ENCODE results near the gene PJA1. TPM values are rescaled to one million over a fixed set of nuclear protein-coding genes. Genes with fewer than 3 reads are reported as not detected.
A peak's percentile ranks its signal among the peaks of the same experiment; 100 is the strongest.

The PJA1 gene
- total RNA-seq, 1 donor from 2014 or later: 21.4 TPM

- no peak for DNase-seq (ENCODE audit: low read depth)
Measured at GRCh38 chrX:69172937-69173336, 7.7 kb upstream of the PJA1 start.

- no peak for DNase-seq (ENCODE audit: low read depth)
Measured at GRCh38 chrX:69170319-69170718, 5.1 kb upstream of the PJA1 start.

- DNase-seq (ENCODE audit: low read depth): no peak
Measured at GRCh38 chrX:69163936-69164741, 1.1 kb downstream of the PJA1 start.

GRCh38 chrX:69162361-69162865 lies 2.8 kb downstream of the PJA1 start:
- DNase-seq (ENCODE audit: low read depth): no peak

GRCh38 chrX:69161786-69162349 lies 3.4 kb downstream of the PJA1 start:
- DNase-seq (ENCODE audit: low read depth): no peak

- DNase-seq (ENCODE audit: low read depth): no peak
Measured at GRCh38 chrX:69161371-69161770, 3.9 kb downstream of the PJA1 start.

- peak; percentile 85 for DNase-seq (ENCODE audit: low read depth)
Measured at GRCh38 chrX:69158166-69158980, 6.9 kb downstream of the PJA1 start.

- DNase-seq (ENCODE audit: low read depth): no peak
Measured at GRCh38 chrX:69156638-69157037, 8.6 kb downstream of the PJA1 start.

- no peak for DNase-seq (ENCODE audit: low read depth)
Measured at GRCh38 chrX:69155786-69156520, 9.3 kb downstream of the PJA1 start.

GRCh38 chrX:69154051-69154450 lies 11.2 kb downstream of the PJA1 start:
- DNase-seq (ENCODE audit: low read depth): no peak

- DNase-seq (ENCODE audit: low read depth): no peak
Measured at GRCh38 chrX:69153060-69153730, 12.1 kb downstream of the PJA1 start.

GRCh38 chrX:69152417-69152841 lies 12.8 kb downstream of the PJA1 start:
- DNase-seq (ENCODE audit: low read depth): peak; percentile 3

GRCh38 chrX:69151866-69152284 lies 13.4 kb downstream of the PJA1 start:
- no peak for DNase-seq (ENCODE audit: low read depth)

GRCh38 chrX:69150281-69150960 lies 14.8 kb downstream of the PJA1 start:
- no peak for DNase-seq (ENCODE audit: low read depth)

GRCh38 chrX:69149466-69150280 lies 15.6 kb downstream of the PJA1 start:
- DNase-seq (ENCODE audit: low read depth): no peak

GRCh38 chrX:69148946-69149345 lies 16.3 kb downstream of the PJA1 start:
- DNase-seq (ENCODE audit: low read depth): no peak

- DNase-seq (ENCODE audit: low read depth): no peak
Measured at GRCh38 chrX:69146739-69147138, 18.5 kb downstream of the PJA1 start.

GRCh38 chrX:69145714-69146113 lies 19.5 kb downstream of the PJA1 start:
- no peak for DNase-seq (ENCODE audit: low read depth)

Measured in myocyte (in vitro differentiated cells).